Astrocyte (in vitro differentiated cells and primary cell): ENCODE measurements around the gene SRGAP2. TPM values are rescaled to one million over a fixed set of nuclear protein-coding genes. Genes with fewer than 3 reads are reported as not detected.
"Not testable (repeated sequence)": the region's sequence is repeated elsewhere in the genome, so short reads cannot be mapped to it uniquely, and the experiment has no call there.

Source experiments
- DNase-seq: peaks from one replicate; pipeline ENCODE4 v3.0.0-alpha.2; 2010; ENCODE audit warnings: low read depth
- FAIRE-seq: peaks from 2 replicates; lab custom pipeline; 2011; peaks lifted over from hg19 to GRCh38; lab: Jason Lieb, UNC
- H2AFZ ChIP-seq: 2 replicates; pipeline ENCODE4 v1.6.0; 2012; ENCODE audit warnings: low read depth, low read length, inconsistent platforms
- H3K27ac ChIP-seq: 2 replicates; pipeline ENCODE4 v1.5.1; 2011; ENCODE audit warnings: low read depth, low read length, inconsistent platforms
- H3K27me3 ChIP-seq: 2 replicates; pipeline ENCODE4 v1.6.0; 2011; ENCODE audit warnings: low read length, inconsistent platforms; ENCODE audit not compliant: insufficient read depth
- H3K36me3 ChIP-seq: 2 replicates; pipeline ENCODE4 v1.5.1; 2011; ENCODE audit warnings: low read length, inconsistent platforms; ENCODE audit not compliant: insufficient read depth
- H3K4me1 ChIP-seq: 2 replicates; pipeline ENCODE4 v1.5.1; 2011; ENCODE audit warnings: low read length, inconsistent platforms; ENCODE audit not compliant: insufficient read depth
- H3K4me2 ChIP-seq: 2 replicates; pipeline ENCODE4 v1.6.0; 2012; ENCODE audit warnings: low read length, inconsistent platforms
- H3K4me3 ChIP-seq: 2 replicates; pipeline ENCODE4 v1.5.1; 2011; ENCODE audit warnings: low read depth, mild to moderate bottlenecking, low read length, inconsistent platforms; ENCODE audit not compliant: insufficient read depth
- H3K79me2 ChIP-seq: 2 replicates; pipeline ENCODE4 v1.6.0; 2012; ENCODE audit warnings: mild to moderate bottlenecking, low read length, inconsistent platforms; ENCODE audit not compliant: insufficient read depth
- H3K9ac ChIP-seq: 2 replicates; pipeline ENCODE4 v1.6.0; 2012; ENCODE audit warnings: mild to moderate bottlenecking, low read length, inconsistent platforms
- H3K9me3 ChIP-seq: 2 replicates; pipeline ENCODE4 v1.5.1; 2012; ENCODE audit warnings: low read depth, mild to moderate bottlenecking, low read length, inconsistent platforms; ENCODE audit not compliant: insufficient read depth
- H4K20me1 ChIP-seq: 2 replicates; pipeline ENCODE4 v1.6.0; 2012; ENCODE audit warnings: low read length, inconsistent platforms; ENCODE audit not compliant: insufficient read depth
- H3K27ac Mint-ChIP-seq: one replicate; pipeline ENCODE4 v1.8.0; 2021; ENCODE audit warnings: mild to moderate bottlenecking, mixed read lengths; ENCODE audit not compliant: unreplicated experiment
- H3K27me3 Mint-ChIP-seq: one replicate; pipeline ENCODE4 v1.8.0; 2021; ENCODE audit warnings: low read depth, mixed read lengths; ENCODE audit not compliant: unreplicated experiment
- H3K36me3 Mint-ChIP-seq: one replicate; pipeline ENCODE4 v1.8.0; 2021; ENCODE audit warnings: low read depth, mixed read lengths; ENCODE audit not compliant: unreplicated experiment
- H3K4me1 Mint-ChIP-seq: one replicate; pipeline ENCODE4 v1.8.0; 2021; ENCODE audit warnings: low read depth, mixed read lengths; ENCODE audit not compliant: unreplicated experiment
- H3K4me3 Mint-ChIP-seq: one replicate; pipeline ENCODE4 v1.8.0; 2021; ENCODE audit warnings: mild to moderate bottlenecking, moderate library complexity, mixed read lengths; ENCODE audit not compliant: unreplicated experiment
- H3K9me3 Mint-ChIP-seq: one replicate; pipeline ENCODE4 v1.8.0; 2021; ENCODE audit warnings: mild to moderate bottlenecking, mixed read lengths; ENCODE audit not compliant: unreplicated experiment
- total RNA-seq: library from RNA; stranded (reverse); gene quantifications from 2 replicates; pipeline ENCODE4 v1.2.1, GENCODE V29; 2021

The SRGAP2 gene
- total RNA-seq, 1 donor from 2014 or later: 116 TPM

DNA sequence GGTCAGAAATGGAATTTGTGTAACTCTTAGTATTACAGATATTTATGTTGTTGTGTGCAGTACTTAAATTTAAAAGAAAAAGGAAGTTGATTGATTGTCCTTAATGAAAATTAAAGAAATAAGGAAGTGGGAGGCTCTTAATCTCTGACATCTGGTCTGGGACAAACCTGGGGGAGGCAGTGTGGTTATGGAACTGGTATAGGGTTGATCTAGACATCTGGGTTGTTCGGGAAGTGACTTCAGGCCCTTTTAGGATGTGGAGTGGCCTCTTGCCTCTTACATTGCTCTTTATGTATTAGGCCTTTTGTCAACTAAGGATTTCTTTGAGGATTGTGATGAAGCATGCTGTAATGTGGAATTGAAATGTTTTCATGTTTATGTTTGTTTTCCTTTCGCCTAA is 15.4 kb downstream of the SRGAP2 start:
- not testable (repeated sequence) for H3K9me3 Mint-ChIP-seq, H3K27ac Mint-ChIP-seq

GRCh38 chr1:206219514-206220331 is 16.4 kb downstream of the SRGAP2 start:
- H3K9ac ChIP-seq, H3K9me3 ChIP-seq, H3K36me3 Mint-ChIP-seq, H3K79me2 ChIP-seq, H3K4me1 ChIP-seq, H3K4me3 ChIP-seq, H3K27ac ChIP-seq, H3K4me1 Mint-ChIP-seq, DNase-seq, H3K27me3 Mint-ChIP-seq, H3K4me2 ChIP-seq, H2AFZ ChIP-seq, H3K27me3 ChIP-seq, H4K20me1 ChIP-seq, H3K9me3 Mint-ChIP-seq, H3K4me3 Mint-ChIP-seq, FAIRE-seq, H3K27ac Mint-ChIP-seq, H3K36me3 ChIP-seq: not testable (repeated sequence)

More for the DNA sequence above, 15.4 kb downstream of the SRGAP2 start:
- not testable (repeated sequence) for FAIRE-seq, H3K4me1 ChIP-seq, H3K27ac ChIP-seq, H3K9me3 ChIP-seq, H2AFZ ChIP-seq, H4K20me1 ChIP-seq, H3K4me1 Mint-ChIP-seq, H3K9ac ChIP-seq, H3K36me3 Mint-ChIP-seq, H3K4me3 ChIP-seq, DNase-seq, H3K27me3 ChIP-seq, H3K27me3 Mint-ChIP-seq, H3K36me3 ChIP-seq, H3K4me3 Mint-ChIP-seq, H3K4me2 ChIP-seq, H3K79me2 ChIP-seq

GRCh38 chr1:206220332-206221000 is 17.1 kb downstream of the SRGAP2 start:
- H3K27ac Mint-ChIP-seq, H3K9me3 Mint-ChIP-seq, H4K20me1 ChIP-seq, H3K4me1 Mint-ChIP-seq, H3K9me3 ChIP-seq, H3K4me3 ChIP-seq, H2AFZ ChIP-seq, H3K79me2 ChIP-seq, H3K4me1 ChIP-seq, FAIRE-seq, H3K27me3 ChIP-seq, H3K36me3 ChIP-seq, H3K36me3 Mint-ChIP-seq, H3K4me3 Mint-ChIP-seq, H3K27me3 Mint-ChIP-seq: not testable (repeated sequence)
- DNase-seq: peak; percentile 20
- Histone ChIP-seq H3K27ac (peak overlapping the region; percentile 7), H3K4me2 (peak overlapping the region; percentile 66), H3K9ac (peak overlapping the region; percentile 35)

- not testable (repeated sequence) for FAIRE-seq, H3K79me2 ChIP-seq, DNase-seq
Measured at GRCh38 chr1:206221585-206221984, 18.2 kb downstream of the SRGAP2 start.

DNA sequence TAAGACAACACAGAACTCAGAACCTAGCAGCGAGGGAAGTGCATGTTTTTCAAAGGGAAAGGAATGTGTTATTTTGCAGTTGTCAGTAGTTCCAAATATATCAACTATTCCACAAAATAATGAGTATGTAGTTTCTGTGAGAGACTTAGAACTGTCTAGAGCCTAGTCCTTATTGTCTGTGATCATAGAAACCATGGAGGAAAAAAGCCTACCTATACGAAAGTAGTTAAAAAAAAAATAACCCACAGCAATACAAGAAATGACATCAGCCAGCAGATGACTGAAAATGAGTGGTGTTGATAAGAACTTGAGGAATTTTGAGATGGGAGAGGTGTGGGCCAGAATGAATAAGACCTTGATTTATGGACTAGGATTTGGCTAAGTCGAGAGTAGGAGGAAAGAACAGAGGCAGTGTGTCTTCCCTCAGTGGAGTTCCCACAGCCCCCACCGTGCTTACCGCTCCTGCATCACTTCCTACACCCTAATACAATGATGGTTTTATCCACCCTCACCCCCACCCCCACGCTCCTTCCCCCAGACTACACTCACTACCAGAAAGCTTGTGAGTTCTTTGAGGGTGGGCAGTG is 20.9 kb downstream of the SRGAP2 start:
- H3K4me3 ChIP-seq, H3K27me3 Mint-ChIP-seq, H3K4me1 ChIP-seq, H3K9me3 ChIP-seq, H4K20me1 ChIP-seq, H3K79me2 ChIP-seq, FAIRE-seq, H3K36me3 Mint-ChIP-seq, H3K4me3 Mint-ChIP-seq, H3K9me3 Mint-ChIP-seq, H3K36me3 ChIP-seq, H3K27ac ChIP-seq, H3K4me1 Mint-ChIP-seq, H3K9ac ChIP-seq, H2AFZ ChIP-seq, H3K27me3 ChIP-seq, H3K4me2 ChIP-seq: not testable (repeated sequence)
- DNase-seq: peak; percentile 17
- peak overlapping the region; percentile 72 for H3K27ac Mint-ChIP-seq

More at GRCh38 chr1:206221585-206221984, 18.2 kb downstream of the SRGAP2 start:
- not testable (repeated sequence) for H3K4me1 ChIP-seq, H2AFZ ChIP-seq, H4K20me1 ChIP-seq, H3K36me3 Mint-ChIP-seq, H3K9me3 Mint-ChIP-seq, H3K9ac ChIP-seq, H3K4me3 Mint-ChIP-seq, H3K9me3 ChIP-seq, H3K36me3 ChIP-seq, H3K27ac Mint-ChIP-seq, H3K27me3 ChIP-seq, H3K4me3 ChIP-seq, H3K27me3 Mint-ChIP-seq, H3K4me2 ChIP-seq, H3K4me1 Mint-ChIP-seq, H3K27ac ChIP-seq
